Common myeloid progenitor, CD34-positive (primary cell): ENCODE data around the gene UBE2B.
A peak's percentile ranks its signal among the peaks of the same experiment; 100 is the strongest.

Experiments used
- CTCF ChIA-PET: fragments of 350-600 bp; sonication (Branson Sonifier 250); formaldehyde crosslinking; loops from one replicate; lab custom pipeline; 2021; ENCODE audit warnings: antibody characterized with exemption; lab: Charles Lee
- POLR2A ChIA-PET: fragments of 350-600 bp; sonication (Branson Sonifier 250); formaldehyde crosslinking; loops from one replicate; lab custom pipeline; 2021; ENCODE audit warnings: antibody characterized with exemption; lab: Charles Lee
- DNase-seq, 3 donors: peaks; one replicate each; pipeline versions ENCODE4 v3.0.0 to v3.0.0-alpha.2; 2013
- H3K27ac ChIP-seq, 2 experiments: 1 replicate in 1 of 2; 2 replicates in 1 of 2; pipeline ENCODE4 v1.7.0; 2013; ENCODE audit warnings: inconsistent platforms in 2 of 2, low read length in 2 of 2, mild to moderate bottlenecking in 2 of 2, low read depth in 1 of 2, moderate library complexity in 1 of 2; ENCODE audit not compliant: severe bottlenecking in 2 of 2, insufficient read depth in 1 of 2, poor library complexity in 1 of 2
- H3K27me3 ChIP-seq, 5 experiments: replicated peaks in 2 of 5; 1 replicate in 3 of 5; 2 replicates in 2 of 5; pipeline versions ENCODE4 v1.6.1 to v1.7.0; 2013; ENCODE audit warnings: low read length in 4 of 5, mild to moderate bottlenecking in 2 of 5, moderate library complexity in 2 of 5, inconsistent platforms in 1 of 5; ENCODE audit not compliant: insufficient read depth in 5 of 5, control insufficient read depth in 4 of 5
- H3K36me3 ChIP-seq, 4 experiments: 1 replicate in 2 of 4; 2 replicates in 2 of 4; pipeline versions ENCODE4 v1.6.1 to v1.7.0; 2013; ENCODE audit warnings: low read length in 3 of 4, control low read depth in 1 of 4, mild to moderate bottlenecking in 1 of 4; ENCODE audit not compliant: control insufficient read depth in 4 of 4, insufficient read depth in 4 of 4
- H3K4me1 ChIP-seq, 4 experiments: 1 replicate in 3 of 4; 2 replicates in 1 of 4; pipeline versions ENCODE4 v1.6.1 to v1.7.1; 2013; ENCODE audit warnings: low read length in 3 of 4, mild to moderate bottlenecking in 3 of 4, control low read depth in 1 of 4, inconsistent platforms in 1 of 4, moderate library complexity in 1 of 4; ENCODE audit not compliant: control insufficient read depth in 4 of 4, insufficient read depth in 4 of 4; ENCODE audit errors: control extremely low read depth in 1 of 4
- H3K4me3 ChIP-seq, 7 experiments: 1 replicate in 4 of 7; 2 replicates in 3 of 7; pipeline versions ENCODE4 v1.5.1 to v1.7.0; 2013; ENCODE audit warnings: mild to moderate bottlenecking in 7 of 7, low read length in 6 of 7, moderate library complexity in 6 of 7, inconsistent platforms in 2 of 7, low read depth in 2 of 7, control low read depth in 1 of 7; ENCODE audit not compliant: insufficient read depth in 4 of 7, control insufficient read depth in 1 of 7; ENCODE audit errors: extremely low read depth in 1 of 7
- H3K9me3 ChIP-seq, 5 experiments: 1 replicate in 4 of 5; 2 replicates in 1 of 5; pipeline versions ENCODE4 v1.6.1 to v1.7.1; 2013; ENCODE audit warnings: low read length in 4 of 5, mild to moderate bottlenecking in 2 of 5, inconsistent platforms in 1 of 5, low read depth in 1 of 5, moderate library complexity in 1 of 5; ENCODE audit not compliant: control insufficient read depth in 4 of 5, insufficient read depth in 2 of 5; ENCODE audit errors: control extremely low read depth in 1 of 5
- WGBS: methylation state at CpG from one replicate; pipeline ENCODE4 v1.1.5; 2013; ENCODE audit not compliant: insufficient coverage; 5-methylcytosine and 5-hydroxymethylcytosine counted together

The UBE2B gene

GRCh38 chr5:134432677-134433359 lies 61.4 kb downstream of the UBE2B start:
- no peaks in the 10 kb centered on the region for H3K27me3 ChIP-seq
- peak in 2 of 3 donors; percentile 24 to 30 for DNase-seq
- H3K4me3 ChIP-seq = no peak overlapping the region
- no peak overlapping the region for H3K27ac ChIP-seq
- ChIA-PET CTCF (interaction anchor here (1.7 kb wide), 1 partner anchor 31 kb away, joined by 4 read pairs; no protein-coding TSS in a partner anchor), POLR2A (no interaction called here)
- peaks cover 4 to 20% (median 17%) of the 10 kb centered on the region in 4 experiments for H3K4me1 ChIP-seq
- no peaks in the 10 kb centered on the region for H3K36me3 ChIP-seq
- no peaks in the 10 kb centered on the region for H3K9me3 ChIP-seq
- WGBS = 100% methylated on average over 4 of the region's 14 CpGs

GRCh38 chr5:134435560-134435959 lies 64.2 kb downstream of the UBE2B start:
- ChIA-PET POLR2A (no interaction called here), CTCF (interaction anchor here (2.2 to 2.3 kb wide), 3 partner anchors 21 to 88 kb away, joined by 8 to 11 read pairs (median 11); partner anchors contain the start of gene CDKN2AIPNL)
- Histone ChIP-seq H3K27ac (no peak overlapping the region), H3K4me3 (no peak overlapping the region), H3K27me3 (no peaks in the 10 kb centered on the region), H3K9me3 (no peaks in the 10 kb centered on the region), H3K4me1 (peaks cover 4 to 26% (median 19%) of the 10 kb centered on the region in 4 experiments), H3K36me3 (no peaks in the 10 kb centered on the region)
- peak in 1 of 3 donors; percentile 18 for DNase-seq
- 80% methylated on average over 1 of the region's 2 CpGs for WGBS

- H3K27me3 ChIP-seq = no peaks in the 10 kb centered on the region
- peak overlapping the region in 3 of 7 experiments; percentile 27 to 65 (median 33) for H3K4me3 ChIP-seq
- ChIA-PET CTCF (interaction anchor here (0.6 to 2.3 kb wide), 15 partner anchors 9 to 150 kb away, joined by 3 to 11 read pairs (median 4); partner anchors contain the start of gene CDKN2AIPNL), POLR2A (interaction anchor here (1.3 to 1.4 kb wide), 3 partner anchors 9 to 88 kb away, joined by 4 to 6 read pairs (median 5); partner anchors contain the start of genes CDKN2AIPNL and JADE2)
- peak; percentile 89 to 97 (median 96) for DNase-seq
- WGBS = 16% methylated on average over 17 of the region's 20 CpGs
- H3K36me3 ChIP-seq = no peaks in the 10 kb centered on the region
- no peaks in the 10 kb centered on the region for H3K9me3 ChIP-seq
- H3K27ac ChIP-seq = peak overlapping the region; percentile 81
- peaks cover 4 to 26% (median 19%) of the 10 kb centered on the region in 4 experiments for H3K4me1 ChIP-seq
Observed at GRCh38 chr5:134436523-134437339, 65.4 kb downstream of the UBE2B start.

- Histone ChIP-seq H3K4me1 (peaks cover 4 to 26% (median 19%) of the 10 kb centered on the region in 4 experiments), H3K4me3 (peak overlapping the region in 1 of 7 experiments; percentile 65), H3K9me3 (no peaks in the 10 kb centered on the region), H3K27ac (peak overlapping the region; percentile 81), H3K27me3 (no peaks in the 10 kb centered on the region), H3K36me3 (no peaks in the 10 kb centered on the region)
- ChIA-PET CTCF (interaction anchor here (0.8 to 2.3 kb wide), 14 partner anchors 8 to 86 kb away, joined by 3 to 11 read pairs (median 4); partner anchors contain the start of gene CDKN2AIPNL), POLR2A (interaction anchor here (1.3 to 1.4 kb wide), 3 partner anchors 9 to 87 kb away, joined by 4 to 6 read pairs (median 5); partner anchors contain the start of genes CDKN2AIPNL and JADE2)
- peak in 1 of 3 donors; percentile 27 for DNase-seq
- WGBS = 81% methylated on average over 4 of the region's 4 CpGs
Observed at GRCh38 chr5:134437340-134437846, 66.0 kb downstream of the UBE2B start.

GRCh38 chr5:134437847-134438581 lies 66.6 kb downstream of the UBE2B start:
- no peaks in the 10 kb centered on the region for H3K9me3 ChIP-seq
- POLR2A ChIA-PET = interaction anchor here (1.3 kb wide), 1 partner anchor 10 kb away, joined by 4 read pairs; no protein-coding TSS in a partner anchor
- peak in 2 of 3 donors; percentile 25 to 39 for DNase-seq
- CTCF ChIA-PET = interaction anchor here (1.1 to 2.3 kb wide), 6 partner anchors 24 to 86 kb away, joined by 3 to 11 read pairs (median 6); partner anchors contain the start of gene CDKN2AIPNL
- H3K27me3 ChIP-seq = no peaks in the 10 kb centered on the region
- H3K4me3 ChIP-seq = no peak overlapping the region
- no peaks in the 10 kb centered on the region for H3K36me3 ChIP-seq
- 80% methylated on average over 7 of the region's 7 CpGs for WGBS
- H3K4me1 ChIP-seq = peaks cover 4 to 26% (median 19%) of the 10 kb centered on the region in 4 experiments
- peak overlapping the region; percentile 81 for H3K27ac ChIP-seq

- Histone ChIP-seq H3K4me3 (no peak overlapping the region), H3K27ac (no peak overlapping the region), H3K36me3 (no peaks in the 10 kb centered on the region), H3K9me3 (no peaks in the 10 kb centered on the region), H3K27me3 (no peaks in the 10 kb centered on the region), H3K4me1 (peaks cover 4 to 26% (median 19%) of the 10 kb centered on the region in 4 experiments)
- ChIA-PET POLR2A (no interaction called here), CTCF (interaction anchor here (1.1 to 1.4 kb wide), 3 partner anchors 28 to 85 kb away, joined by 3 read pairs; partner anchors contain the start of gene CDKN2AIPNL)
- WGBS = 98% methylated on average over 5 of the region's 7 CpGs
- DNase-seq = no peak
Observed at GRCh38 chr5:134438721-134439123, 67.4 kb downstream of the UBE2B start.
